HG03342 (cell line): ENCODE data around the gene PELI3.
"Not testable (repeated sequence)": the region's sequence is repeated elsewhere in the genome, so short reads cannot be mapped to it uniquely, and the experiment has no call there.

Experiments used
- ATAC-seq: cut with Tn5 transposase; IDR thresholded peaks from one replicate; pipeline ENCODE4 v1.9.1; 2021; ENCODE audit warnings: mild to moderate bottlenecking, moderate library complexity; ENCODE audit not compliant: unreplicated experiment

PELI3 gene

GRCh38 chr11:66466225-66467033 is at the start of gene PELI3:
PELI3 (plus strand) TSS chr11:66466905; CDS start chr11:66468129, 1,224 bp downstream.
- ATAC-seq, result peak; percentile 77

- no peak for ATAC-seq
Observed at GRCh38 chr11:66417000-66417399, 49.7 kb upstream of the PELI3 start.

GRCh38 chr11:66418168-66418985 is 48.3 kb upstream of the PELI3 start:
- ATAC-seq, result no peak

- ATAC-seq, result no peak
Observed at GRCh38 chr11:66418986-66419308, 47.8 kb upstream of the PELI3 start.

- no peak for ATAC-seq
Observed at GRCh38 chr11:66419825-66420224, 46.9 kb upstream of the PELI3 start.

GRCh38 chr11:66420671-66421476 is 45.8 kb upstream of the PELI3 start, which contains the start of gene NPAS4:
NPAS4 (plus strand) TSS chr11:66421035; CDS start chr11:66421180, 145 bp downstream.
- ATAC-seq, result no peak

GRCh38 chr11:66421492-66422205 is 45.1 kb upstream of the PELI3 start:
- ATAC-seq, result no peak

GRCh38 chr11:66426314-66426713 is 40.4 kb upstream of the PELI3 start:
- no peak for ATAC-seq

- ATAC-seq, result no peak
Observed at GRCh38 chr11:66428933-66429332, 37.8 kb upstream of the PELI3 start.

- no peak for ATAC-seq
Observed at GRCh38 chr11:66429983-66430602, 36.6 kb upstream of the PELI3 start.

- not testable (repeated sequence) for ATAC-seq
Observed at GRCh38 chr11:66431287-66431686, 35.4 kb upstream of the PELI3 start.

- not testable (repeated sequence) for ATAC-seq
Observed at GRCh38 chr11:66431871-66432329, 34.8 kb upstream of the PELI3 start.

- ATAC-seq, result no peak
Observed at GRCh38 chr11:66432597-66432996, 34.1 kb upstream of the PELI3 start.

- ATAC-seq, result no peak
Observed at GRCh38 chr11:66437979-66438503, 28.7 kb upstream of the PELI3 start.

GRCh38 chr11:66438504-66439466 is 27.9 kb upstream of the PELI3 start, which contains the start of gene MRPL11:
MRPL11 (minus strand) TSS chr11:66438848; CDS start chr11:66438754, 94 bp downstream.
- ATAC-seq, result peak; percentile 85

- not testable (repeated sequence) for ATAC-seq
Observed at GRCh38 chr11:66440101-66440939, 26.4 kb upstream of the PELI3 start.

GRCh38 chr11:66440940-66441282 is 25.8 kb upstream of the PELI3 start:
- ATAC-seq, result not testable (repeated sequence)

- no peak for ATAC-seq
Observed at GRCh38 chr11:66443602-66444001, 23.1 kb upstream of the PELI3 start.
